Testis (tissue), 2 donors: Measurements from ENCODE around the gene MARK2.

ENCODE experiments used
- POLR2A ChIP-seq: fragments of 450-650 bp; IDR thresholded peaks from one replicate; pipeline ENCODE4 v1.6.1; 2017; ENCODE audit warnings: antibody characterized with exemption, mild to moderate bottlenecking, moderate library complexity
- TF ChIP-seq, protein P1 (sequence below), 3 experiments: fragments of 450-650 bp in 2 of 3; fragments of 200-600 bp in 1 of 3; sonication (generic) in 1 of 3; IDR thresholded peaks; one replicate each; pipeline ENCODE4 v1.5.1; 2016 to 2019; ENCODE audit warnings: antibody characterized with exemption in 3 of 3, mild to moderate bottlenecking in 2 of 3, moderate library complexity in 1 of 3

- TF ChIP-seq, protein P1, sequence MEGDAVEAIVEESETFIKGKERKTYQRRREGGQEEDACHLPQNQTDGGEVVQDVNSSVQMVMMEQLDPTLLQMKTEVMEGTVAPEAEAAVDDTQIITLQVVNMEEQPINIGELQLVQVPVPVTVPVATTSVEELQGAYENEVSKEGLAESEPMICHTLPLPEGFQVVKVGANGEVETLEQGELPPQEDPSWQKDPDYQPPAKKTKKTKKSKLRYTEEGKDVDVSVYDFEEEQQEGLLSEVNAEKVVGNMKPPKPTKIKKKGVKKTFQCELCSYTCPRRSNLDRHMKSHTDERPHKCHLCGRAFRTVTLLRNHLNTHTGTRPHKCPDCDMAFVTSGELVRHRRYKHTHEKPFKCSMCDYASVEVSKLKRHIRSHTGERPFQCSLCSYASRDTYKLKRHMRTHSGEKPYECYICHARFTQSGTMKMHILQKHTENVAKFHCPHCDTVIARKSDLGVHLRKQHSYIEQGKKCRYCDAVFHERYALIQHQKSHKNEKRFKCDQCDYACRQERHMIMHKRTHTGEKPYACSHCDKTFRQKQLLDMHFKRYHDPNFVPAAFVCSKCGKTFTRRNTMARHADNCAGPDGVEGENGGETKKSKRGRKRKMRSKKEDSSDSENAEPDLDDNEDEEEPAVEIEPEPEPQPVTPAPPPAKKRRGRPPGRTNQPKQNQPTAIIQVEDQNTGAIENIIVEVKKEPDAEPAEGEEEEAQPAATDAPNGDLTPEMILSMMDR (IDR thresholded peaks at IDR 0.05): no peak
- TF ChIP-seq POLR2A: no peak
Observed at GRCh38 chr11:63873311-63873710, 34.4 kb downstream of the MARK2 start.
